ENCODE data around the gene CRADD. TPM values are rescaled to one million over a fixed set of nuclear protein-coding genes. Genes with fewer than 3 reads are reported as not detected.

CRADD gene
- polyA plus RNA-seq, 1 of the 3 experiments (the other 2 are of a cell fraction), result 13.6 TPM

- DNase-seq, result no peak
- POLR2A ChIA-PET, result no interaction called here
- CTCF ChIA-PET, result interaction anchor here (0.9 to 1.6 kb wide), 5 partner anchors 16 to 311 kb away, joined by 3 to 5 read pairs (median 3); no protein-coding TSS in a partner anchor
- TF ChIP-seq, protein P1, sequence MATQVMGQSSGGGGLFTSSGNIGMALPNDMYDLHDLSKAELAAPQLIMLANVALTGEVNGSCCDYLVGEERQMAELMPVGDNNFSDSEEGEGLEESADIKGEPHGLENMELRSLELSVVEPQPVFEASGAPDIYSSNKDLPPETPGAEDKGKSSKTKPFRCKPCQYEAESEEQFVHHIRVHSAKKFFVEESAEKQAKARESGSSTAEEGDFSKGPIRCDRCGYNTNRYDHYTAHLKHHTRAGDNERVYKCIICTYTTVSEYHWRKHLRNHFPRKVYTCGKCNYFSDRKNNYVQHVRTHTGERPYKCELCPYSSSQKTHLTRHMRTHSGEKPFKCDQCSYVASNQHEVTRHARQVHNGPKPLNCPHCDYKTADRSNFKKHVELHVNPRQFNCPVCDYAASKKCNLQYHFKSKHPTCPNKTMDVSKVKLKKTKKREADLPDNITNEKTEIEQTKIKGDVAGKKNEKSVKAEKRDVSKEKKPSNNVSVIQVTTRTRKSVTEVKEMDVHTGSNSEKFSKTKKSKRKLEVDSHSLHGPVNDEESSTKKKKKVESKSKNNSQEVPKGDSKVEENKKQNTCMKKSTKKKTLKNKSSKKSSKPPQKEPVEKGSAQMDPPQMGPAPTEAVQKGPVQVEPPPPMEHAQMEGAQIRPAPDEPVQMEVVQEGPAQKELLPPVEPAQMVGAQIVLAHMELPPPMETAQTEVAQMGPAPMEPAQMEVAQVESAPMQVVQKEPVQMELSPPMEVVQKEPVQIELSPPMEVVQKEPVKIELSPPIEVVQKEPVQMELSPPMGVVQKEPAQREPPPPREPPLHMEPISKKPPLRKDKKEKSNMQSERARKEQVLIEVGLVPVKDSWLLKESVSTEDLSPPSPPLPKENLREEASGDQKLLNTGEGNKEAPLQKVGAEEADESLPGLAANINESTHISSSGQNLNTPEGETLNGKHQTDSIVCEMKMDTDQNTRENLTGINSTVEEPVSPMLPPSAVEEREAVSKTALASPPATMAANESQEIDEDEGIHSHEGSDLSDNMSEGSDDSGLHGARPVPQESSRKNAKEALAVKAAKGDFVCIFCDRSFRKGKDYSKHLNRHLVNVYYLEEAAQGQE (IDR thresholded peaks at IDR 0.05; ENCODE audit: low read depth, low read length), result 0 out of 2 replicates have a peak, but pooled peaks have one; percentile 37
- TF ChIP-seq MEF2A (IDR thresholded peaks at IDR 0.05; ENCODE audit: borderline replicate concordance, low read depth) (no peak), CHD2 (IDR thresholded peaks at IDR 0.05; ENCODE audit: low read length, partially characterized antibody) (no peak), FOXM1 (IDR thresholded peaks at IDR 0.05; ENCODE audit: low read depth) (no peak), GABPA (IDR thresholded peaks at IDR 0.05; ENCODE audit: low read depth) (0 out of 2 replicates have a peak, but pooled peaks have one; percentile 29), RXRA (IDR thresholded peaks at IDR 0.05; ENCODE audit: borderline replicate concordance, low read depth) (peak; percentile 39; the same call in 1 of the 2 replicates), SIN3A (IDR thresholded peaks at IDR 0.05; ENCODE audit: borderline replicate concordance, low read depth, low read length) (no peak), GATA2 (CRISPR knock-in tag; IDR thresholded peaks at IDR 0.05) (no peak), TCF12 (IDR thresholded peaks at IDR 0.05) (peak; percentile 73), RFX5 (IDR thresholded peaks at IDR 0.05; ENCODE audit: low read length) (no peak), JUND (IDR thresholded peaks at IDR 0.05) (peak; percentile 91), EP300 (IDR thresholded peaks at IDR 0.05; ENCODE audit: borderline replicate concordance in 1 of 2, low read depth in 1 of 2, low read length in 1 of 2) (peak in 1 of 2 experiments; percentile 75; a peak in 1 of 4 replicates), TAF1 (IDR thresholded peaks at IDR 0.05; ENCODE audit: borderline replicate concordance, low read depth, low read length) (0 out of 2 replicates have a peak, but pooled peaks have one; percentile 40), RAD21 (IDR thresholded peaks at IDR 0.05; ENCODE audit: low read length) (no peak), EZH2phosphoT487 (IDR thresholded peaks at IDR 0.05; ENCODE audit: borderline replicate concordance, low read depth) (no peak), TEAD4 (IDR thresholded peaks at IDR 0.05; ENCODE audit: borderline replicate concordance, insufficient read depth) (0 out of 2 replicates have a peak, but pooled peaks have one; percentile 45), NFIC (IDR thresholded peaks at IDR 0.05; ENCODE audit: borderline replicate concordance) (peak; percentile 44; the same call in 1 of the 2 replicates), FOSL2 (IDR thresholded peaks at IDR 0.05; ENCODE audit: borderline replicate concordance, low read depth) (peak; percentile 91)
- TF ChIP-seq, protein P2, sequence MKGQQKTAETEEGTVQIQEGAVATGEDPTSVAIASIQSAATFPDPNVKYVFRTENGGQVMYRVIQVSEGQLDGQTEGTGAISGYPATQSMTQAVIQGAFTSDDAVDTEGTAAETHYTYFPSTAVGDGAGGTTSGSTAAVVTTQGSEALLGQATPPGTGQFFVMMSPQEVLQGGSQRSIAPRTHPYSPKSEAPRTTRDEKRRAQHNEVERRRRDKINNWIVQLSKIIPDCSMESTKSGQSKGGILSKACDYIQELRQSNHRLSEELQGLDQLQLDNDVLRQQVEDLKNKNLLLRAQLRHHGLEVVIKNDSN (IDR thresholded peaks at IDR 0.05; ENCODE audit: borderline replicate concordance, low read depth), result no peak
- TF ChIP-seq, protein P3, sequence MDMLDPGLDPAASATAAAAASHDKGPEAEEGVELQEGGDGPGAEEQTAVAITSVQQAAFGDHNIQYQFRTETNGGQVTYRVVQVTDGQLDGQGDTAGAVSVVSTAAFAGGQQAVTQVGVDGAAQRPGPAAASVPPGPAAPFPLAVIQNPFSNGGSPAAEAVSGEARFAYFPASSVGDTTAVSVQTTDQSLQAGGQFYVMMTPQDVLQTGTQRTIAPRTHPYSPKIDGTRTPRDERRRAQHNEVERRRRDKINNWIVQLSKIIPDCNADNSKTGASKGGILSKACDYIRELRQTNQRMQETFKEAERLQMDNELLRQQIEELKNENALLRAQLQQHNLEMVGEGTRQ (IDR thresholded peaks at IDR 0.05; ENCODE audit: borderline replicate concordance, low read depth, low read length), result no peak
- TF ChIP-seq, protein P4, sequence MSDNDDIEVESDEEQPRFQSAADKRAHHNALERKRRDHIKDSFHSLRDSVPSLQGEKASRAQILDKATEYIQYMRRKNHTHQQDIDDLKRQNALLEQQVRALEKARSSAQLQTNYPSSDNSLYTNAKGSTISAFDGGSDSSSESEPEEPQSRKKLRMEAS (IDR thresholded peaks at IDR 0.05; ENCODE audit: low read depth), result 0 out of 2 replicates have a peak, but pooled peaks have one; percentile 37
- TF ChIP-seq, protein P5, sequence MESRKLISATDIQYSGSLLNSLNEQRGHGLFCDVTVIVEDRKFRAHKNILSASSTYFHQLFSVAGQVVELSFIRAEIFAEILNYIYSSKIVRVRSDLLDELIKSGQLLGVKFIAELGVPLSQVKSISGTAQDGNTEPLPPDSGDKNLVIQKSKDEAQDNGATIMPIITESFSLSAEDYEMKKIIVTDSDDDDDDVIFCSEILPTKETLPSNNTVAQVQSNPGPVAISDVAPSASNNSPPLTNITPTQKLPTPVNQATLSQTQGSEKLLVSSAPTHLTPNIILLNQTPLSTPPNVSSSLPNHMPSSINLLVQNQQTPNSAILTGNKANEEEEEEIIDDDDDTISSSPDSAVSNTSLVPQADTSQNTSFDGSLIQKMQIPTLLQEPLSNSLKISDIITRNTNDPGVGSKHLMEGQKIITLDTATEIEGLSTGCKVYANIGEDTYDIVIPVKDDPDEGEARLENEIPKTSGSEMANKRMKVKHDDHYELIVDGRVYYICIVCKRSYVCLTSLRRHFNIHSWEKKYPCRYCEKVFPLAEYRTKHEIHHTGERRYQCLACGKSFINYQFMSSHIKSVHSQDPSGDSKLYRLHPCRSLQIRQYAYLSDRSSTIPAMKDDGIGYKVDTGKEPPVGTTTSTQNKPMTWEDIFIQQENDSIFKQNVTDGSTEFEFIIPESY (IDR thresholded peaks at IDR 0.05; ENCODE audit: borderline replicate concordance, low read depth), result peak; percentile 44; the same call in 1 of the 2 replicates
- TF ChIP-seq, protein P6, sequence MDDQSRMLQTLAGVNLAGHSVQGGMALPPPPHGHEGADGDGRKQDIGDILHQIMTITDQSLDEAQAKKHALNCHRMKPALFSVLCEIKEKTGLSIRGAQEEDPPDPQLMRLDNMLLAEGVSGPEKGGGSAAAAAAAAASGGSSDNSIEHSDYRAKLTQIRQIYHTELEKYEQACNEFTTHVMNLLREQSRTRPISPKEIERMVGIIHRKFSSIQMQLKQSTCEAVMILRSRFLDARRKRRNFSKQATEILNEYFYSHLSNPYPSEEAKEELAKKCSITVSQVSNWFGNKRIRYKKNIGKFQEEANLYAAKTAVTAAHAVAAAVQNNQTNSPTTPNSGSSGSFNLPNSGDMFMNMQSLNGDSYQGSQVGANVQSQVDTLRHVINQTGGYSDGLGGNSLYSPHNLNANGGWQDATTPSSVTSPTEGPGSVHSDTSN (IDR thresholded peaks at IDR 0.05), result peak; percentile 47
These were observed 113.4 kb downstream of the CRADD start for GRCh38 chr12:93790472-93791152.

More at GRCh38 chr12:93790472-93791152, 113.4 kb downstream of the CRADD start:
- peaks cover 5 to 24% of the 10 kb centered on the region in 2 experiments for H3K4me1 ChIP-seq (ENCODE audit: control insufficient read depth in 1 of 2, insufficient read depth in 2 of 2, low read depth in 1 of 2, low read length in 1 of 2)
- H3K27me3 ChIP-seq (ENCODE audit: insufficient read depth), result no peaks in the 10 kb centered on the region
- H3K79me2 ChIP-seq (ENCODE audit: insufficient read depth), result no peaks in the 10 kb centered on the region
- no peaks in the 10 kb centered on the region for H3K9me2 ChIP-seq
- H2AFZ ChIP-seq (ENCODE audit: low read depth), result 0 out of 2 replicates have a peak overlapping the region, but pooled peaks have one; percentile 17
- peak overlapping the region in 1 of 2 experiments; percentile 65; a peak in 2 of 4 replicates for H3K27ac ChIP-seq (ENCODE audit: low read depth in 2 of 2, low read length in 1 of 2)
- no peaks in the 10 kb centered on the region for H3K9me3 ChIP-seq
- H4K20me1 ChIP-seq (ENCODE audit: insufficient read depth), result no peaks in the 10 kb centered on the region
- H3K36me3 ChIP-seq (replicated peaks in 1 of 2; ENCODE audit: control insufficient read depth in 1 of 2, insufficient read depth in 2 of 2, low read length in 1 of 2), result no peaks in the 10 kb centered on the region
- H3K4me2 ChIP-seq, result 0 out of 2 replicates have a peak overlapping the region, but pooled peaks have one; percentile 12
- H3K9ac ChIP-seq, result no peak overlapping the region
- no peak overlapping the region for H3K4me3 ChIP-seq (ENCODE audit: low read depth in 2 of 2, low read length in 1 of 2)
- peaks cover 23% of the 10 kb centered on the region for H3F3A ChIP-seq (replicated peaks; ENCODE audit: insufficient read depth)
- WGBS (ENCODE audit: low lambda C conversion rate), result 49% methylated on average over 5 of the region's 5 CpGs
